Measurements from ENCODE around the gene LIM2. TPM values are rescaled to one million over a fixed set of nuclear protein-coding genes. Genes with fewer than 3 reads are reported as not detected.

The LIM2 gene
- total and polyA plus RNA-seq, 2 experiments from 2014 or later, result not detected

DNA sequence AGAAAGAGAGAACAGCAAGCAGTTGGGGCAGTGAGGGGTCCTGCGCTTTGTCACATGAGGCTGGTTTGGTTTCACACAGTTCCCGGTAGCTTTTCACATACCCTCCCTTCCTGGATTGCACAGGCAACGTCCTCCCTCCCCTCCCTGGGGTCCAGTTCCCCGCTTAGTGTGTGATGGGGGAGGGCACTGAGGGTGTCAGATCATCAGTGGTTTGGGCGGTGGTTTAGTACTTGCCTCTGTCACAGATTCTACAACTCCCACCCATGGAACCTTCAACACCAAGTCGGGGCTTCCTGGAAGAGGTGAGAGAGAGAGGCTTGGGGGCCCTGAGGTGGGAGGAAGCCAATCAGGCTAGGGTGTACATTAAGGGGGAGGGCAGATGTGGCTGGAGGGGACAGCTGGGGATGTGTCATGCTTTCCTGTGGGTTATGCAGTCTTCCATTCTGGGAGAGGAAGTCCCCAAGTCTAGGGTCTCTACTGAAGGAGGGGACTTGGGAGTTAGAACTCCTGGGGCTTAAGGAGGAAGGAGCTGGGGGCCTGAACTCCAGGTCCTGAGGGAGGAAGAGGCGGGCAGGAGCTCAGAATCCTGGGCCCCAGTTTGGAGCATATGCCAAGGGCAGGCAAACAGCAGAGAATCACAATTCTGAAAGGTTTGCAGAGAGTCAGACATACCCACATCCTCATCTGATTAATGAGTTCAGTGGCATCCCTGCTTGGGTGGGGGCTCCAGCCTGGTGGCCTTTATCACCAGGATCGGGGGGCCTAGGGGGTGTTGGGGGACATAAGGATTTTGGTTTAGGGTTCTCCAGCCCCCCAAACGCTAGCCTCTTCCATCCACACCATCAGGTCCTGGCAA, 14.9 kb downstream of the LIM2 start, which contains the start of gene NKG7:
NKG7 (minus strand) TSS at position 6 of the 856 bp plus-strand sequence. CDS start 119 bp downstream, outside the sequence.
- Histone ChIP-seq H2AFZ (no peak within 1 kb of the TSS), H3K4me1 (ENCODE audit: insufficient read depth) (peaks cover 7% of the 10 kb centered on the region), H3K9me2 (replicated peaks; ENCODE audit: insufficient read depth) (no peaks in the 10 kb centered on the region), H3K27me3 (no peaks in the 10 kb centered on the region), H3K36me3 (replicated peaks; ENCODE audit: insufficient read depth, low read depth) (no peaks in the 10 kb centered on the region), H3K27ac (no peak within 1 kb of the TSS), H3K4me3 (no peak within 1 kb of the TSS), H4K20me1 (ENCODE audit: insufficient read depth, poor library complexity, severe bottlenecking) (no peaks in the 10 kb centered on the region), H3K79me2 (no peaks in the 10 kb centered on the region), H3K4me2 (no peak within 1 kb of the TSS), H3K9me3 (ENCODE audit: low read depth) (no peaks in the 10 kb centered on the region)
- DNase-seq (ENCODE audit: low spot score), result no peak
- no peak for TF ChIP-seq EZH2phosphoT487 (IDR thresholded peaks at IDR 0.05; ENCODE audit: low read depth, severe bottlenecking, unreplicated experiment)
- no peak for TF ChIP-seq EZH2 (IDR thresholded peaks at IDR 0.05; ENCODE audit: borderline replicate concordance)
- TF ChIP-seq, protein P1, sequence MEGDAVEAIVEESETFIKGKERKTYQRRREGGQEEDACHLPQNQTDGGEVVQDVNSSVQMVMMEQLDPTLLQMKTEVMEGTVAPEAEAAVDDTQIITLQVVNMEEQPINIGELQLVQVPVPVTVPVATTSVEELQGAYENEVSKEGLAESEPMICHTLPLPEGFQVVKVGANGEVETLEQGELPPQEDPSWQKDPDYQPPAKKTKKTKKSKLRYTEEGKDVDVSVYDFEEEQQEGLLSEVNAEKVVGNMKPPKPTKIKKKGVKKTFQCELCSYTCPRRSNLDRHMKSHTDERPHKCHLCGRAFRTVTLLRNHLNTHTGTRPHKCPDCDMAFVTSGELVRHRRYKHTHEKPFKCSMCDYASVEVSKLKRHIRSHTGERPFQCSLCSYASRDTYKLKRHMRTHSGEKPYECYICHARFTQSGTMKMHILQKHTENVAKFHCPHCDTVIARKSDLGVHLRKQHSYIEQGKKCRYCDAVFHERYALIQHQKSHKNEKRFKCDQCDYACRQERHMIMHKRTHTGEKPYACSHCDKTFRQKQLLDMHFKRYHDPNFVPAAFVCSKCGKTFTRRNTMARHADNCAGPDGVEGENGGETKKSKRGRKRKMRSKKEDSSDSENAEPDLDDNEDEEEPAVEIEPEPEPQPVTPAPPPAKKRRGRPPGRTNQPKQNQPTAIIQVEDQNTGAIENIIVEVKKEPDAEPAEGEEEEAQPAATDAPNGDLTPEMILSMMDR (IDR thresholded peaks at IDR 0.05; ENCODE audit: poor library complexity), result no peak
- WGBS (ENCODE audit: low lambda C conversion rate, missing lambda C conversion rate), result 67% methylated on average over 9 of the region's 9 CpGs

DNA sequence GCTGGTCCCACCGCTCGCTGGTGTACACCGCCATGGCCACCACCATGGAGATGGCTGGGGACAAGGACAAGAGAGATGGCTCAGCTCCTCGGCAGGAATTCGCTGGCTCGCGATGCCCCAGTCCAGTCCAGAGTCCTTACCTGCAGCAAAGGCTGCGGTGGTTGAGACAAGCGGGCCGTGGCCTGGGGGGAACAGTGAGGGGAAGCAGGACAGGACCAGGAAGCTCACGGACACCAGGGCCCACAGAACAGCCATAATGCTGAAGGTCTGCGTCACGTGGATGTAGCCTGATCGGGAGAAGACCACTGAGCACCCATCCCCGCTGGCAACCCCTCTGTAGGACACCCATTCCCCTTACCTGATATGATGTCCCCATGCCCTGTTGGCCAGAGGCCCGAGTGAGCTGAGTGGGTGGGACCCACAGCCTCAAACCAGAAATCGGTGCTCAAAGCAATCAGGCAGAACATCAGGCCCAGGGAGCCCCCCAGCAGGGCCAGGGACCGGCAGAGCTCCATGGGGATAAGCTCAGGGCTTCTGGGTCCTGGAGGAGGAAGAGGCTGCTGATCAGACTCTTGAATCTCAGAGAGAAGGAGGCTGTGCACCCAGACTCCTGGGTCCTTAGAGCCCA, 15.6 kb downstream of the LIM2 start:
- DNase-seq (ENCODE audit: low spot score), result no peak
- no peaks in the 10 kb centered on the region for H3K79me2 ChIP-seq

DNA sequence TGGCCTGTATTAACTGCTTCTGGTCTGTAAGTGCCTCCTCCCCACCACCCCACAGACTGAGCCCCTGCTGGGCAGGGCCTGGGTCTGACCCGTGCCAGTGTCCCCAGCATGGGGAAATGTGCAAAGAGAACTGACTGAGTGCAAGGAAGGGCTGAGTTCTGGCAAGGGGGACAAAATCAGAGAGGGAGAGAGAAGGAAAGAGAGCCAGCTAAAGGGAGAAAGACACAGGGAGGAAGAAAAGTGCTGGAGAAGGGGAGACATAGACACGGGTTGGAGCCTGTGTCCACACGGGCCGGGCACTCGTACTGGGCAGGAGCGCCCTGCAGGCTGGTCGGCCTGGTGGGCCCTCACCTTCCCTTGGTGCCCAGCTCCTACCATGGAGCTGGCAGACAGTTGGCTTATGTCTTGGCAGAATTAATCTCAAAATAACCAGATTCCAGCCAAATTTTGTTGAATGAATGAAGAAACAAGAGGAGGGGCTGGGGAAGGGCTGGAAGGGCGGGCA, 16.5 kb downstream of the LIM2 start:
- TF ChIP-seq EZH2 (IDR thresholded peaks at IDR 0.05; ENCODE audit: borderline replicate concordance) (no peak), EZH2phosphoT487 (IDR thresholded peaks at IDR 0.05; ENCODE audit: low read depth, severe bottlenecking, unreplicated experiment) (no peak)
- TF ChIP-seq, protein P1 (IDR thresholded peaks at IDR 0.05; ENCODE audit: poor library complexity), result no peak
- no peak overlapping the region for H3K4me2 ChIP-seq
- H3K9me3 ChIP-seq (ENCODE audit: low read depth), result no peaks in the 10 kb centered on the region
- H3K79me2 ChIP-seq, result no peaks in the 10 kb centered on the region
- no peak for DNase-seq (ENCODE audit: low spot score)
- H3K27me3 ChIP-seq, result no peaks in the 10 kb centered on the region
- no peaks in the 10 kb centered on the region for H3K36me3 ChIP-seq (replicated peaks; ENCODE audit: insufficient read depth, low read depth)
- 90% methylated on average over 8 of the region's 8 CpGs for WGBS (ENCODE audit: low lambda C conversion rate, missing lambda C conversion rate)
- H3K9me2 ChIP-seq (replicated peaks; ENCODE audit: insufficient read depth), result no peaks in the 10 kb centered on the region
- peaks cover 7% of the 10 kb centered on the region for H3K4me1 ChIP-seq (ENCODE audit: insufficient read depth)
- H2AFZ ChIP-seq, result no peak overlapping the region
- H3K27ac ChIP-seq, result no peak overlapping the region
- H3K4me3 ChIP-seq, result no peak overlapping the region
- no peaks in the 10 kb centered on the region for H4K20me1 ChIP-seq (ENCODE audit: insufficient read depth, poor library complexity, severe bottlenecking)

More for the DNA sequence above, 15.6 kb downstream of the LIM2 start:
- H3K27ac ChIP-seq, result no peak overlapping the region
- no peaks in the 10 kb centered on the region for H3K36me3 ChIP-seq (replicated peaks; ENCODE audit: insufficient read depth, low read depth)
- no peaks in the 10 kb centered on the region for H3K9me3 ChIP-seq (ENCODE audit: low read depth)
- WGBS (ENCODE audit: low lambda C conversion rate, missing lambda C conversion rate), result 88% methylated on average over 18 of the region's 18 CpGs
- no peaks in the 10 kb centered on the region for H4K20me1 ChIP-seq (ENCODE audit: insufficient read depth, poor library complexity, severe bottlenecking)
- H3K27me3 ChIP-seq, result no peaks in the 10 kb centered on the region
- no peak overlapping the region for H3K4me2 ChIP-seq
- H3K4me3 ChIP-seq, result no peak overlapping the region
- H3K9me2 ChIP-seq (replicated peaks; ENCODE audit: insufficient read depth), result no peaks in the 10 kb centered on the region
- peaks cover 7% of the 10 kb centered on the region for H3K4me1 ChIP-seq (ENCODE audit: insufficient read depth)
- TF ChIP-seq, protein P1 (IDR thresholded peaks at IDR 0.05; ENCODE audit: poor library complexity), result no peak
- TF ChIP-seq EZH2 (IDR thresholded peaks at IDR 0.05; ENCODE audit: borderline replicate concordance) (no peak), EZH2phosphoT487 (IDR thresholded peaks at IDR 0.05; ENCODE audit: low read depth, severe bottlenecking, unreplicated experiment) (no peak)
- H2AFZ ChIP-seq, result no peak overlapping the region
